Measurements from ENCODE around the gene FABP1.
A peak's percentile ranks its signal among the peaks of the same experiment; 100 is the strongest.

FABP1 gene

GRCh38 chr2:88113069-88113468, 14.8 kb downstream of the FABP1 start:
- DNase-seq, result no peak

GRCh38 chr2:88110830-88111229, 17.0 kb downstream of the FABP1 start:
- DNase-seq, result peak; percentile 50

GRCh38 chr2:88108796-88109195, 19.1 kb downstream of the FABP1 start:
- no peak for DNase-seq

GRCh38 chr2:88100489-88100858, 27.4 kb downstream of the FABP1 start:
- DNase-seq, result no peak

GRCh38 chr2:88099798-88100488, 27.9 kb downstream of the FABP1 start:
- DNase-seq, result no peak

GRCh38 chr2:88098558-88098900, 29.3 kb downstream of the FABP1 start:
- no peak for DNase-seq

GRCh38 chr2:88097891-88098557, 29.8 kb downstream of the FABP1 start:
- DNase-seq, result no peak

GRCh38 chr2:88097192-88097591, 30.7 kb downstream of the FABP1 start:
- DNase-seq, result no peak

- DNase-seq, result no peak
These were observed 31.2 kb downstream of the FABP1 start for GRCh38 chr2:88096708-88097107.

- no peak for DNase-seq
These were observed 32.8 kb downstream of the FABP1 start for GRCh38 chr2:88095022-88095421.

- no peak for DNase-seq
These were observed 35.1 kb downstream of the FABP1 start for GRCh38 chr2:88092773-88093172.

GRCh38 chr2:88091943-88092342, 35.9 kb downstream of the FABP1 start:
- DNase-seq, result no peak

- DNase-seq, result no peak
These were observed 37.2 kb downstream of the FABP1 start for GRCh38 chr2:88090446-88091283.

GRCh38 chr2:88088999-88089398, 38.9 kb downstream of the FABP1 start:
- DNase-seq, result no peak

- no peak for DNase-seq
These were observed 40.1 kb downstream of the FABP1 start for GRCh38 chr2:88087763-88088162.

- DNase-seq, result no peak
These were observed 40.8 kb downstream of the FABP1 start for GRCh38 chr2:88087073-88087472.

GRCh38 chr2:88086401-88086800, 41.5 kb downstream of the FABP1 start:
- DNase-seq, result no peak

GRCh38 chr2:88085602-88086001, 42.3 kb downstream of the FABP1 start:
- no peak for DNase-seq

- no peak for DNase-seq
These were observed 42.8 kb downstream of the FABP1 start for GRCh38 chr2:88085099-88085498.

- DNase-seq, result no peak
These were observed 45.1 kb downstream of the FABP1 start for GRCh38 chr2:88082781-88083180.

- no peak for DNase-seq
These were observed 45.8 kb downstream of the FABP1 start for GRCh38 chr2:88081924-88082608.

- DNase-seq, result no peak
These were observed 47.3 kb downstream of the FABP1 start for GRCh38 chr2:88080545-88080944.

GRCh38 chr2:88078643-88079172, 49.2 kb downstream of the FABP1 start:
- DNase-seq, result no peak

Data from NCI-H2171 (cell line).